Measurements from ENCODE around the gene MAT2A.
"Not testable (repeated sequence)": the region's sequence is repeated elsewhere in the genome, so short reads cannot be mapped to it uniquely, and the experiment has no call there.

Gene MAT2A

DNA sequence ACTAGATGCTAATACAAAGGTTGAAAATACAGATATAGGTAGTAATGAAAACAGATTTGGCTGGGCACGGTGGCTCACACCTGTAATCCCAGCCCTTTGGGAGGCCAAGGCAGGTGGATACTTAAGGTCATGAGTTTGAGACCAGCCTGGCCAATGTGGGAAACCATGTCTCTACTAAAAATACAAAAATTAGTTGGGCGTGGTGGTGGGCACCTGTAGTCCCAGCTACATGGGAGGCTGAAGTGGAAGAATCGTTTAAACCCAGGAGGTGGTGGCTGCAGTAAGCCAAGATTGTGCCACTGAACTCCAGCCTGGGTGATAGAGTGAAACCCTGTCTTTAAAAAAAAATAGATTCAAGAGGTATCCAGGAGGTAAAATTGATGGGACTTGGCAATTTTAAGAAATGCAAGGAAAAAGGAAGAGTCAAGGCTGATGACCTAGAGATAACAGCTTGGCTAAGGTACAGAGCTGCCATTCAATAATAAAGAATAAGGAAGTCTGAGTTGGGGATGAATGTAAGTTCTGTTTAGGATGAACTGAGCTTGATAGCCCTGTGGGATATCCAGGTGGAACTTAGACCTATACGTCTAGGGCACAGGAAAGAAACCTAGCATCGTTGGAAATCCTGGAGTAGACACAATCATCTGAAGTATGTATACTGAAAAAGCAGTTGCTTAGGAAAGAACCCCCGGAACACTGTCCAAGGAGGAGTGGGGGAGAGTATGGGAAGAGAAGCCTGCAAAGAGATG is 9.1 kb downstream of the MAT2A start:
- DNase-seq, result no peak

DNA sequence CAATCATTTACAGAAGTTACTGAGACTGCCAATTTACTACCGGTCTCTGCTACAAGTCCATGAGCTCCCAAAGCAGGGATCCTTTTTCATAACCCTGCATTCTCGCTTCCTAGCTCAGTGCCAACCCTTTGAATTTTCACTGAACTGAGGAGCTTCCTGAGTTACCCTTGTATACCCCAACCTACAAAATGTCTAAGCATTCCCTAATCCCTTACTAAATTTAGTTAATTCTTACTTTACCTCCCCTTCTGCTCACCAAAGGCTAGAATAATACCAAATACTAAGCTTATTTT is 9.6 kb downstream of the MAT2A start:
- no peak for DNase-seq

- no peak for DNase-seq
Measured at GRCh38 chr2:85549095-85549494, 10.1 kb downstream of the MAT2A start.

- DNase-seq, result no peak
Measured at GRCh38 chr2:85549826-85550225, 10.9 kb downstream of the MAT2A start.

GRCh38 chr2:85550486-85550885 is 11.5 kb downstream of the MAT2A start:
- peak; percentile 24 for DNase-seq

DNA sequence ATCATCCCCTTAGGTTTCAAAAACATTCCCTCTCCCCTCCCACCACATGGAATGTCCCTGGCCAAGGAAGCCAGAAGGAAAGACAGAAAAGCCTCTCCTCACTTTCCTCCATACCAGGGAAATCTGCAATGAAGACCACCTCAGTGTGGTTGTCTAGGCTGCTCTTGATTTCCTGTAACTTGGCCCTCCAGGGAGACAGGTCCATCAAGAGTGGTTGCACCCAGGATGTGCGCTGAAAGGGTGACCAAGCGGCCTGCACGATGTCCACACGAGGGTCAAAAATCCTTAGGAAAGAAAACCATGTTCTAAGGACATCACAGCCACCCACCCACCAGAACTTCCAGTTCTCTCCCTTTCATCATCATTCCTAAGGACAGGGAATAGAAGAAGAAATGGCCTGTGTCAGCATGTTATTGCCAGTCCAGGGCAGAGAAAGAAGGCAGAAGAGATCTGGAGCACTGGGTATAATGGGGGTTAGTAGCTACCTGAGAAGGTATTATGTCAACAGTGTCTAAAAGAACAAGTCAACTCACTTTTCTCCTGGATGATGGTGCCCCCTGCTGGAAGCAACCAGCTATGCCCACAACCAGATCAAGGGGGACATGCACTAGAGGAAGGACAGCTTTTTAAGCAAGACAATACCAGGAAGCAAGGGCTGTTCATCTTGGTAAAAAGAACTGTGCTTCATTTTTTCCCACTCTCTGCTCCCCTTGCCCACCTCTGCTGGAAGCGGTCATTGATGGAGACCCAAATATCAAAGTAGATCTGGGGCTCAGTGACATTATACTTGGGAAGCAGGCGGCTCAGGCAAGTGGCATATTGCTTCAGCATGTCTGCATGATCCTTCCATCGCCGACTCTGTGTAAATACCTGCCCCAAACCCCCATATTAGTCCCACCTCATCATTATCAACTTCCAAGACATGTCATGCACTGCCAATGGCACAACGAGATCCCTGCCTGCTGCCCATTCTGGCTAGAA is 13.0 kb downstream of the MAT2A start:
- DNase-seq, result peak; percentile 87

DNA sequence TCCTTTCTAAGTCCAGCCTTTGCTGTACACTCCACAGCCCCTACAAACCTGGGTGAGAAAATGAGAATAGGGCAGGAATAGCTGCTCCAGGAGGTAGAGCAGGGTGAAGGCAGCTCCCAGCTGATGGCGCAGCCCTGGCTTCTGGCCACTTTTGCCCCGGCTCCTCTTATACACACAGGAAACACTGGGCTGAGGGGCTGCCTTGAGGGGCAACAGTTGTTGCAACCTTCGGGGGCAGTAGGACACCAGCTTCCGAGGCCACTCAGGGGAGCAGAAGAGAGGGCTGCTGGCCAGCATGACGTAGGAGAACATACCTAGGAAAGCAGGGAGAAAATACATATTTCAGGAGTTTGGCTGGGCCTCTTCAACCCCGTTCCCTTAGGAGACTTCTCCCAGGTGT is 14.2 kb downstream of the MAT2A start:
- no peak for DNase-seq

GRCh38 chr2:85554980-85555612 is 16.1 kb downstream of the MAT2A start:
- no peak for DNase-seq

DNA sequence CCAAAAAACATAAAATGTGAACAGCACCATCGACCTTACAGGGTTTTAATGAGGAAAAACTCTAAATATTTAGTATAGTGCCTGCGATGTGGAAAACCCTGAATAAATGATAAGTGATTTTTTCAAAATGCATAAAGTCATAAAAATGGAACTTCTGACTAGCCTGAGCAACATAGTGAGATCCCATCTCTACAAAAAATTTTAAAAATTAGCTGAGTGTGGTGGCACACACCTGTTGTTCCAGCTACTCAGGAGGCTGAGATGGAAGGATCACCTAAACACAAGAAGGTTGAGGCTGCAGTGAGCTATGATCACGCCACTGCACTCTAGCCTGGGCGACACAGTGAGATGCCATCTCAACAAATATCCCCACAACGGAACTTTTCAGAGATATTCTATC is 18.2 kb downstream of the MAT2A start:
- DNase-seq, result no peak

DNA sequence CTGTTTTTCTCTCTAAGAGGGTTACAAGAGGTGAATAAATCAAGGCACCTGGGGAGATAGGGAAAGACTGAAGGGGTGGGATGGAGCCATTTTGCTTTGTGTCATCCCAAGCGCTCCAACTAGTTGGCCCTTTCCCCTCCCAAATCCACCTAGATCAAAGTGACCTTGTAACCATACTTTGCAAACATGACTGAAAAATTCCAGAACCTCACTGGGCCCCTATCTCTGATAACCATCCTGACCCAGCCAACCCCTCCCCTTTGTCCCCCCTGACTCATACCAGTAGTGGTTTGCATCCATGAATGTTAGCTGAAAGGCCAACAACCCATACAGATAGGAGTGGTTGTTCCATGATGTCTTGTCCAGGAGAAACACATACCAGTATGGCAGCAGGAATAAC is 19.2 kb downstream of the MAT2A start:
- DNase-seq, result no peak

GRCh38 chr2:85560403-85560726 is 21.4 kb downstream of the MAT2A start:
- not testable (repeated sequence) for DNase-seq

- DNase-seq, result no peak
Measured at GRCh38 chr2:85560812-85561279, 21.9 kb downstream of the MAT2A start.

GRCh38 chr2:85561280-85562212 is 22.6 kb downstream of the MAT2A start, which contains the start of gene GGCX:
Gene GGCX, minus strand, starts transcription at chr2:85561493. Its CDS starts 65 bp downstream, at chr2:85561428.
- DNase-seq, result peak; percentile 95

DNA sequence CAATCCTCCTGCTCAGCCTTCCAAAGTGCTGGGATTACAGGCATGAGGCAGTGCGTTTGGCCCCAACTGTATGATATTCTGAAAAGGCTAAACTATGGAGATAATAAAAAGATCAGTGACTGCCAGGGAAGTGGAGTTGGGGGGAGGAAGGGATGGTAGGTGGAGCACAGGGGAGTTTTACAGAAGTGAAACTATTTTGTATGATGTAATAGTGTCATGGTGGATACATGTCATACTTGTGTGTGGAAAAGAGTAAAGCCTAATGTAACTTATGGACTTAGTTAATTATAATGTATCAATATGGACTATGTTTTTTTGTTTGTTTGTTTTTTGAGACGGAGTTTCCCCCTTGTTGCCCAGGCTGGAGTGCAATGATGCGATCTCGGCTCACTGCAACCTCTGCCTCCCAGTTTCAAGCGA is 25.2 kb downstream of the MAT2A start:
- peak; percentile 28 for DNase-seq

DNA sequence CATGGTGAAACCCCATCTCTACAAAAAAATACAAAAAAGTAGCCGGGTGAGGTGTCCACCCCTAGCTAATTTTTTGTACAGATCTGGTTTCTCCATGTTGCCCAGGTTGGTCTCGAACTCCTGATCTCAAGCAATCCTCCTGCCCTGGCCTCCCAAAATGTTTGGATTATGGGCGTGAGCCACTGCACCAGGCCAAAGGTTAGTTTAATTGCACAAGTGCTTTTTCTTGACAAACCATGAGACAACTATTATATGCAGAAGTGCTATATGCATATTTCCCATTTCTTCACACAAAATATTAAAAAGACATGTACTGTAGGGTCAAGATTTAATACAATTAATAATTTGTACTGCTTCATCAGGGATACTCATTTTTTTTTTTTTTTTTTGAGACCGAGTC is 27.3 kb downstream of the MAT2A start:
- DNase-seq, result no peak

- no peak for DNase-seq
Measured at GRCh38 chr2:85575739-85576138, 36.8 kb downstream of the MAT2A start.

DNA sequence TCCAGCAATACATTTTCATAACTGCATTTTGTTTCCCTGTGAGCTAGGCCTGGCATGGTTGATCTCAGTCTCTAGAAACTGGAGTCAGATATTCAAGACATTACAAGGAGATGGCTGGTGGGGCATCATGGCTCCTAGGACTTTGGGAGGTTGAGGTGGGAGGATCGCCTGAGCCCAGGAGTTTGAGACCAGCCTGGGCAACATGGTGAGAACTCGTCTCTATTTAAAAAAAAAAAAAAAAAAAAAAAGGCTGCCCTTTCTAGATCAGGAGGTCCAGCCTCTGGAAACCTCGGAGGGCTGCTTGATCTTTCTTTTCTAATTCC is 38.1 kb downstream of the MAT2A start:
- no peak for DNase-seq

GRCh38 chr2:85577386-85578242 is 38.6 kb downstream of the MAT2A start, which contains the start of gene VAMP8:
Gene VAMP8, plus strand, starts transcription at chr2:85577586. Its CDS starts 61 bp downstream, at chr2:85577647.
- DNase-seq, result peak; percentile 54

DNA sequence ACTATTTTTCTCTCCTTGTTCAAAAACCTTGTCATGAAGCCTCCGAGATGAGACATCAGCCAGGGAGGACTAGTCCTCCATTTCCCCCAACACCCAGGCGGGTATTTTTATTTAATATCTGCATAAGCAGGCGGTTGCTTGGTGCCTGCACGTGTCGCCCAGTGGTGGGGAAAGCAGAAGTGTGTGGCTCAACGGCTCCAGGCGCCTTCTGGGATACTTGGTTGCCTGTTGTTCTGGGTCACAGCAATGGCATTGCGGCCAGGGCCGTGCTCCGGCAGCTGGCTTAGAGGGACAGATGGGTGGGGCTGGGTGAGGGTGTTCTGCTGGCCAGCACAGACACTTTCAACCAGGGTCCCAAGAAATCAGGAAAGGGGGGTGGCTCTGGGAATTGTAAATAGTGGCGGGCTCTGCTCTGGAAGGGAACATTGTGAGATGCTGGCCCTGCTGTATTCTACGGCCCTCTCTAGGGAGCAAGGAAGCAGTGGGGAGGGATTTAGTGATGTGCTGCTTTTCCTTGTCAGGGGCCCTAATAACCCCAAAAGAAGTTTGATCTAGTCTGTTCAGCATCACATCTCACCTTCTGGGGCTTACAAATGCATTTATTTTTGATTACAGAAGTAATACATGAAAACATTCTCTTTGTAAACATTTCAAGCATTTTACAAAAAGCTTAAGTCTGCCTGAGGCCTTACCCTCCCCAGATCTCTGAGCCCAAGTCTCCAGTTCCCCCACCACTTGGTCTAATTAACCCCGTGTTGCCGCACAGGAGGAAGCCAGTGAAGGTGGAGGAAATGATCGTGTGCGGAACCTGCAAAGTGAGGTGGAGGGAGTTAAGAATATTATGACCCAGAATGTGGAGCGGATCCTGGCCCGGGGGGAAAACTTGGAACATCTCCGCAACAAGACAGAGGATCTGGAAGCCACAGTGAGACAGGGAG is 39.5 kb downstream of the MAT2A start:
- peak; percentile 57 for DNase-seq

DNA sequence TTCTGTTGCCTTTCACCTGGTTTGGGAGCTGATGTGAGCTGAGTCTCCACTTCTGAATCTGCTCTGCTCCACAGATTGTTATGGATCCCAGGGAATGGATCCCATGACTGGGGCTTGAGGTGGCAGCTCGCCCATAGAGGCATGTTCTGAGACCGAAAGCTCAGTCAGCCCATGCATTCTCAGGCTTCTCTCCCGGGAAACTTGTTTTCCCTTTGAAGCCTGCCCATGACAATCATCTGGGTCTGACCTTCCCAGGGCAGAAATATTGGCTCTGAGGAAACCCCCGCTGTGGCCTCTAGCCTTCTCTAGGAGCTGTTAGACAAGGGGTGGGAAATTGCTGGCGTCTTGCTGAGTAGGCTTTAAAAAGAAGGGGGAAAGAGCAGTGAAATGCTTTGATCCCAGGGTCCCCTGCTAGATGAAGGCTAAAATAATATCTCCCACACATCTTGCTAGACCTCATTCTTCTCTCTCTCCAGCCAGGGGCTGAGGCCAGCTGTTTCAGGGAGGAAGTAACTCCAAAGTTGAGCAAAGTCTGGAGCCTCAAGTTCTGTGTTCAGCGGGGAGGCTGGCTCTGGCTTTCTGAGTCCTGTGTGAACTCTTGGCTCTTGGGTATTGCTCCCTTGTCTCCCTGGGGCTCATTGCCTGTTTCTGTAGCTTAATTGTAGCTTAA is 40.4 kb downstream of the MAT2A start:
- no peak for DNase-seq

Measured in CD4-positive, alpha-beta T cell treated with Interleukin-15 for 1 hour (primary cell).